ENCODE data around the gene EDA.

EDA gene

DNA sequence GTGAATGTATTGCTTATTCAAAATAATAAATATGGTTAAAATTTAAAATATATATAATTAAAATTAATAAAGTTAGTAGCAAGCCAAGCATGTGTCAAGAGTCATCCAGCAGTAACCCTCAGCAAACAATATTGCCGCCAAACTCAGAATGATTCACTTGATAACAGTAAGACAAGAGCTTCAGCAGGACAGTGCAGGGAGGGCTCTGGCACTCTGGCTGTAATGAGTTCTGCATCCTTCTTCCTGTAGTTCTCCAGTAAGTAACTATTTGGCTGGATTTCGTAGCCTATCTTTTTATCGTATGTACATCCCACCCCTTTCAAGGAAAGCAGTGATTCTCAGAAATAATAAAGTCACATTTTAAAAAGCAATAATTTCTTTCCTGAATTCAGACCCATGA is 464.0 kb downstream of the EDA start:
- DNase-seq (ENCODE audit: low read depth in 1 of 2, low spot score in 1 of 2) = no peak
- in situ Hi-C loops (cut with HindIII; ENCODE audit: low pct_unique_long_range_greater_than_20kb, low sequenced_read_pairs) = no loop called here
- TF ChIP-seq JUND (IDR thresholded peaks at IDR 0.05; ENCODE audit: low read depth) = no peak

GRCh38 chrX:70082723-70083122 is 466.8 kb downstream of the EDA start:
- no peak for TF ChIP-seq JUND (IDR thresholded peaks at IDR 0.05; ENCODE audit: low read depth)
- in situ Hi-C loops (cut with HindIII; ENCODE audit: low pct_unique_long_range_greater_than_20kb, low sequenced_read_pairs) = no loop called here
- no peak for DNase-seq (ENCODE audit: low read depth in 1 of 2, low spot score in 1 of 2)

- TF ChIP-seq JUND (IDR thresholded peaks at IDR 0.05; ENCODE audit: low read depth) = no peak
- in situ Hi-C loops (cut with HindIII; ENCODE audit: low pct_unique_long_range_greater_than_20kb, low sequenced_read_pairs) = no loop called here
- DNase-seq (ENCODE audit: low read depth in 1 of 2, low spot score in 1 of 2) = no peak
Measured at GRCh38 chrX:70084592-70085240, 468.8 kb downstream of the EDA start.

DNA sequence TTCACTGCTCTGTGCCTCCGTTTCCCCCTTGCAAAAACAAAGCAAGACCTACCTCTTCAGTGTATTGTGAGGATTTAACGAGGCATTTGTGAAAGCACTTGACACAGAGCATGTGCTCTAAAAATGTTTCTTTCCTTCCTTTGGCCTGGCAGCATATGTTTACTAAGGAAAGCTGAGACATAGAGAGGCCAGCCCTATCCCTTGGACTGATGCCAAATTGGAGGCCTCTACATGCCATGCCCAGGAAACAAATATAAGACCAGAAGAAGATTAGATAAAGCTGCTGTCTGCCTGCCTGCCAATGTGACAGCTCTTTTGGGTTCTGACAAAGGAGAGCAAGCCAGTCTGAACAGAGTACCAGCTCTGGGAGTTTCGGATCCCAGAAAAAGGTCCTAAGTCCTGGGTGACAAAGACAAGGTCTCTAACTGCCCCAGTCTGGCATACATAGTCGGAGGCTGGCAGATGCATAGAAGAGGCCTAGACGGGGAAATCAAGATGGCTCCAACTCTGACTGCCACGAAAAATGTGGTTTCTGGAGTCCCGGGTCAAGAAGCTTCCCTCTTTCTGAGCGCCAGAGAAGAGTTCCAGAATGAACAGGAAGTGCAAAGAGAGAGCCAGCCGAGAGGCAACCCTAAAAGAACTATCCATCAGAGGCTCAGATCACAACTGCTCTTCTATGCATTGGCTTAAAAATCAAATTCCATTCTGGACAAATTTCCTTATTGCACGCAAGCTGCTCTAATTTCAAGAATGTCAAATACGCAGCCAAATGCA is 472.1 kb downstream of the EDA start:
- in situ Hi-C loops (cut with HindIII; ENCODE audit: low pct_unique_long_range_greater_than_20kb, low sequenced_read_pairs) = no loop called here
- no peak for TF ChIP-seq JUND (IDR thresholded peaks at IDR 0.05; ENCODE audit: low read depth)
- peak in 1 of 2 experiments; percentile 30 for DNase-seq (ENCODE audit: low read depth in 1 of 2, low spot score in 1 of 2)

DNA sequence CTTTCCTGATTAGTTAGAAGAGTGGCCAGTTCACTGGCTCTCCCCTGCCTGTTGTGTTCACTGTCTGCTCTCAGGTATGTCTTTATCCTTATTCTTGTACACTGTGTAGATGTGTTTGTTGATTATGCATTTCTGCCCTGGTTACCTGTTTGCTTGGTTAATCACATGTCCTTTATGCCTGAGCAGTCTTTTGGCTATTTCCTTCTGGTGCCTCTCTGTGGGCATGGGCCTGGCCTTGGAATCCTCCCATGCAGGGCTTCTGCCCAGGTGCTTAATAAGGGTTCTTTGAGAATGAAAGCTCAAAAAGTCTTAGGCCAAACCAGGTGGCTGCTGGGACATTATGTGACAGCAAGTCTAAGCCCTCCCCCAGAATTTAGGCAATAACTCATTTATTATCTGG is 472.8 kb downstream of the EDA start:
- in situ Hi-C loops (cut with HindIII; ENCODE audit: low pct_unique_long_range_greater_than_20kb, low sequenced_read_pairs) = no loop called here
- no peak for TF ChIP-seq JUND (IDR thresholded peaks at IDR 0.05; ENCODE audit: low read depth)
- DNase-seq (ENCODE audit: low read depth in 1 of 2, low spot score in 1 of 2) = peak in 1 of 2 experiments; percentile 36

Measured in T47D (cell line).